Mesendoderm (in vitro differentiated cells): ENCODE measurements around the gene GPR61.

Source experiments
- DNase-seq: peaks from one replicate; pipeline ENCODE4 v3.0.0; 2013
- H2AK5ac ChIP-seq: 2 replicates; pipeline ENCODE4 v1.6.1; 2013; ENCODE audit warnings: low read length, inconsistent platforms
- H2BK120ac ChIP-seq: 2 replicates; pipeline ENCODE4 v1.6.1; 2013; ENCODE audit warnings: low read depth, mild to moderate bottlenecking, low read length, moderate library complexity, mixed read lengths
- H2BK15ac ChIP-seq: replicated peaks from 2 replicates; pipeline ENCODE4 v1.6.1; 2013; ENCODE audit warnings: low read depth, mild to moderate bottlenecking, moderate library complexity
- H2BK5ac ChIP-seq: 2 replicates; pipeline ENCODE4 v1.6.1; 2013; ENCODE audit warnings: low read length, inconsistent platforms
- H3K18ac ChIP-seq: 2 replicates; pipeline ENCODE4 v1.6.1; 2013; ENCODE audit warnings: mild to moderate bottlenecking, low read length, mixed read lengths
- H3K23ac ChIP-seq: one replicate; pipeline ENCODE4 v1.6.1; 2013; ENCODE audit warnings: low read length
- H3K27ac ChIP-seq: 2 replicates; pipeline ENCODE4 v1.5.1; 2013; ENCODE audit warnings: low read depth, mild to moderate bottlenecking, inconsistent platforms, low read length, moderate library complexity
- H3K27me3 ChIP-seq: 2 replicates; pipeline ENCODE4 v1.6.1; 2013; ENCODE audit warnings: low read length, control low read depth, mild to moderate bottlenecking, inconsistent platforms; ENCODE audit not compliant: insufficient read depth, poor library complexity
- H3K36me3 ChIP-seq: 2 replicates; pipeline ENCODE4 v1.6.1; 2013; ENCODE audit warnings: low read length, inconsistent platforms; ENCODE audit not compliant: control insufficient read depth, insufficient read depth
- H3K4ac ChIP-seq: one replicate; pipeline ENCODE4 v1.6.1; 2013; ENCODE audit warnings: low read depth, mild to moderate bottlenecking, low read length, moderate library complexity
- H3K4me1 ChIP-seq: 2 replicates; pipeline ENCODE4 v1.6.1; 2013; ENCODE audit warnings: low read depth, low read length, inconsistent platforms; ENCODE audit not compliant: control insufficient read depth
- H3K4me2 ChIP-seq: 2 replicates; pipeline ENCODE4 v1.6.1; 2013; ENCODE audit warnings: low read length
- H3K4me3 ChIP-seq: 2 replicates; pipeline ENCODE4 v1.5.1; 2013; ENCODE audit warnings: mild to moderate bottlenecking, low read length
- H3K56ac ChIP-seq: one replicate; pipeline ENCODE4 v1.6.1; 2013; ENCODE audit warnings: low read length
- H3K79me1 ChIP-seq: 2 replicates; pipeline ENCODE4 v1.6.1; 2013; ENCODE audit warnings: low read length, inconsistent platforms
- H3K79me2 ChIP-seq: 2 replicates; pipeline ENCODE4 v1.6.1; 2013; ENCODE audit warnings: mild to moderate bottlenecking, low read length; ENCODE audit not compliant: control insufficient read depth, insufficient read depth
- H3K9ac ChIP-seq: 2 replicates; pipeline ENCODE4 v1.6.1; 2013; ENCODE audit warnings: low read length, inconsistent platforms
- H4K5ac ChIP-seq: one replicate; pipeline ENCODE4 v1.6.1; 2013; ENCODE audit warnings: low read length
- H4K8ac ChIP-seq: one replicate; pipeline ENCODE4 v1.6.1; 2013; ENCODE audit warnings: low read depth, mild to moderate bottlenecking, control low read depth, low read length, moderate library complexity
- WGBS: extraction: QIAGEN DNeasy Blood & Tissue Kit; methylation state at CpG from one replicate; pipeline ENCODE4 v1.1.7; 2013; ENCODE audit warnings: low lambda C conversion rate, missing lambda C conversion rate; ENCODE audit not compliant: insufficient coverage; ENCODE audit errors: extremely low coverage; 5-methylcytosine and 5-hydroxymethylcytosine counted together

The GPR61 gene

DNA sequence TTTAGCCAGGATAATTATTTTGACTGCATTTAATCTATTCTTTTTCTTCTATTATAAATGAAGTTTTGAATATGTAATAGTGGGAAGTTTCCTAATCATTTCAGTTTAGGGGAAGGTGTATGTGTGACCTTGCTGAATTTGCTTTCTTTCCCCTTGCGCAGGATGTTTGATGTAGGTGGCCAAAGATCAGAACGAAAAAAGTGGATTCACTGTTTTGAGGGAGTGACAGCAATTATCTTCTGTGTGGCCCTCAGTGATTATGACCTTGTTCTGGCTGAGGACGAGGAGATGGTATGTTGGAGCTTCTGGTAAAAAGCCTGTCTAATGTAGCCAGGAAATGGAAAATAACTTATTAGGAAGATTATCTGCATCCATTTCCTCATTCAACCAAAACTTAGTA lies 46.4 kb downstream of the GPR61 start:
- no peak overlapping the region for H2AK5ac ChIP-seq
- H3K4me2 ChIP-seq = no peak overlapping the region
- no peaks in the 10 kb centered on the region for H3K4me1 ChIP-seq
- H3K79me2 ChIP-seq = no peaks in the 10 kb centered on the region
- H3K27me3 ChIP-seq = no peaks in the 10 kb centered on the region
- no peak for DNase-seq
- no CpG with 5 or more reads among the region's 3 CpGs for WGBS
- H3K79me1 ChIP-seq = no peaks in the 10 kb centered on the region
- H3K4me3 ChIP-seq = no peak overlapping the region
- no peak overlapping the region for H3K56ac ChIP-seq
- H2BK15ac ChIP-seq = no peak overlapping the region
- H3K23ac ChIP-seq = no peak overlapping the region
- H4K8ac ChIP-seq = no peak overlapping the region
- no peak overlapping the region for H3K4ac ChIP-seq
- H3K27ac ChIP-seq = no peak overlapping the region
- no peak overlapping the region for H2BK120ac ChIP-seq
- no peak overlapping the region for H2BK5ac ChIP-seq
- no peak overlapping the region for H4K5ac ChIP-seq
- no peaks in the 10 kb centered on the region for H3K36me3 ChIP-seq
- H3K9ac ChIP-seq = no peak overlapping the region
- no peak overlapping the region for H3K18ac ChIP-seq

DNA sequence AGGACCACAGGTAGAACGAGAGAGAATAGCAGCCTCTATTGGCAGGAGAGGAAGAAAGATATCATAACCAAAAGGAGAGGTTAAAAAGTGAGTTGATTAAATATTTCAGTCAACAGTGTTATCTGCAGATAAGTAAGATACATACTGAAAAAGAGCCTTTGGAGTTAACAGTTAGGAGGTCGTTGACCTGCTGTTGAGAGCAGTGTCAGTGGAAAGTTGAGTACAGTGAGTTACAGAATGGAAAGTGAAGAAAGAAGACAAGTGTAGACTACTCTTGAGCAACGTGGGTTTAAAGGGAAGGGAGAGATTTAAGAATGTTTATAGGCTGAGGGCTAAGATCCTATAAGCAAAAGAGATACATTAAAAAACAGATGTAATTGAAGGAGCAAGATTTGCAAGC lies 49.5 kb downstream of the GPR61 start:
- no peak overlapping the region for H3K23ac ChIP-seq
- no peak overlapping the region for H2AK5ac ChIP-seq
- no peak overlapping the region for H4K5ac ChIP-seq
- H3K27me3 ChIP-seq = no peaks in the 10 kb centered on the region
- no peak overlapping the region for H2BK5ac ChIP-seq
- no peaks in the 10 kb centered on the region for H3K4me1 ChIP-seq
- no peaks in the 10 kb centered on the region for H3K36me3 ChIP-seq
- H3K4ac ChIP-seq = no peak overlapping the region
- no peak overlapping the region for H3K56ac ChIP-seq
- H3K27ac ChIP-seq = no peak overlapping the region
- no peak overlapping the region for H4K8ac ChIP-seq
- no peak overlapping the region for H3K9ac ChIP-seq
- no peak overlapping the region for H3K4me2 ChIP-seq
- no peak overlapping the region for H2BK15ac ChIP-seq
- WGBS = no CpG with 5 or more reads among the region's 3 CpGs
- H3K79me2 ChIP-seq = no peaks in the 10 kb centered on the region
- DNase-seq = no peak
- no peak overlapping the region for H2BK120ac ChIP-seq
- no peaks in the 10 kb centered on the region for H3K79me1 ChIP-seq
- no peak overlapping the region for H3K4me3 ChIP-seq
- H3K18ac ChIP-seq = no peak overlapping the region

DNA sequence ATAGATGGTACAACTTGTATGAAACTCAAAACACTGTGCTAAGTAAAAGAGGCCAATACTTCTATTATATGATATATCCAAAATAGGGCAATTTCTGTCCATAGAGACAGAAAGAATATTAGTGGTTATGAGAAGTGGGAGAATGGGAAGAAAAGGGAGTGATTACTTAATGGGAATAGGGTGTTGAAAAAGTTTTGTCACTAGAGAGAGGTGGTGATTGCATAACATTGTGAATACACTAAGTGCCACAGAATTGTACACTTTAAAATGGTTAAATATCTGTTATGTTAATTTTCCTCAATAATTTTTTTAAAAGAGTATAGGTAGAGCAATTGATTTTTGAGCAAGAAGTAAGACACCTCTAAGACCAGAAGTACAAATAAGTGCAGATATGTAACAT lies 50.0 kb downstream of the GPR61 start:
- Histone ChIP-seq H3K56ac (no peak overlapping the region), H2BK15ac (no peak overlapping the region), H4K8ac (no peak overlapping the region), H3K4ac (no peak overlapping the region), H3K79me1 (no peaks in the 10 kb centered on the region), H3K27ac (no peak overlapping the region), H3K9ac (no peak overlapping the region), H3K36me3 (no peaks in the 10 kb centered on the region), H4K5ac (no peak overlapping the region), H3K79me2 (no peaks in the 10 kb centered on the region), H3K4me2 (no peak overlapping the region), H3K27me3 (no peaks in the 10 kb centered on the region), H3K18ac (no peak overlapping the region), H2BK5ac (no peak overlapping the region), H3K23ac (no peak overlapping the region), H2AK5ac (no peak overlapping the region), H2BK120ac (no peak overlapping the region), H3K4me1 (no peaks in the 10 kb centered on the region), H3K4me3 (no peak overlapping the region)
- DNase-seq = no peak

DNA sequence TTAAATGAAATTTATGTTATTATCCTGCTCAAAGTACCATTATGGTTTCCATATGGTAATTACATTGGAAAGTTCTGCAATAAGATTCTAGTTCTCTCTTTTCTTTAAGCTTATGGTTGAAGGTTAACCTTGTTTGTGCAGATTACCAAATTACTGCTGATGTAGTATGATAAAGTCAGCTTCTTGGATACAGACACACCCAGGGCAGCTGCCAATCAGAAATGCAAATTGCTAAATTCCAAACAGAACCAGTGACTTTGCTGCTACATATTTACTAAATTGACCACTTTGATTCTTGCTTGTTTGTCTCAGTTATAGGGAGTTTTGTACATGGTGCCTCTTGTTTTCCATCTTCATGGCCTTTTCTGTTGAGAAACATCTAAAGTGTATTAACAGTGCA lies 53.2 kb downstream of the GPR61 start:
- Histone ChIP-seq H2BK5ac (no peak overlapping the region), H3K56ac (no peak overlapping the region), H2BK120ac (no peak overlapping the region), H2BK15ac (no peak overlapping the region), H2AK5ac (no peak overlapping the region), H3K27me3 (no peaks in the 10 kb centered on the region), H3K18ac (no peak overlapping the region), H3K27ac (no peak overlapping the region), H4K8ac (no peak overlapping the region), H3K4me3 (no peak overlapping the region), H3K4me2 (no peak overlapping the region), H3K36me3 (no peaks in the 10 kb centered on the region), H3K79me2 (no peaks in the 10 kb centered on the region), H3K23ac (no peak overlapping the region), H4K5ac (no peak overlapping the region), H3K79me1 (no peaks in the 10 kb centered on the region), H3K4ac (no peak overlapping the region), H3K4me1 (no peaks in the 10 kb centered on the region), H3K9ac (no peak overlapping the region)
- DNase-seq = no peak

DNA sequence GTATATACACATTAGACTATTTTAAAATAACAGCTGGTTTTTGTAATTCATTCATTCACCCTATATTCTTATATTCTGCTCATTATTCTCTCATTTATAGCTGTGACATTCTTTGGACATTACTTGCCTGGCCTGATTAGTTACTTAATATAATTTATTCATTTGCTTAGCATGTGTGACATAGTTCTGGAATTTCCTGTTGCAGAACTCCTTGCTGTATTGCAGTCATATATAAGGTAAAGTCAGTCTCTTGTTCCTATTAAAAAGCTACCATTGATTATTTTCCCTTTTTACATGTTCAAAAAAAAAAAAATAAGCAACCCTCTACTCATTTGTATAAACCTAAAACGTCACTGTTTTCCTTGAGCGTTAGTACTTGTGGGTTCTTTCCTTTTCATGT lies 55.9 kb downstream of the GPR61 start:
- H2BK120ac ChIP-seq = no peak overlapping the region
- H2AK5ac ChIP-seq = no peak overlapping the region
- no peak overlapping the region for H3K4me2 ChIP-seq
- H3K27me3 ChIP-seq = no peaks in the 10 kb centered on the region
- WGBS = no CpG with 5 or more reads among the region's 2 CpGs
- H3K4me1 ChIP-seq = no peaks in the 10 kb centered on the region
- H2BK5ac ChIP-seq = no peak overlapping the region
- H2BK15ac ChIP-seq = no peak overlapping the region
- no peak overlapping the region for H3K18ac ChIP-seq
- no peak overlapping the region for H4K5ac ChIP-seq
- no peaks in the 10 kb centered on the region for H3K79me1 ChIP-seq
- no peak overlapping the region for H3K27ac ChIP-seq
- H4K8ac ChIP-seq = no peak overlapping the region
- no peak for DNase-seq
- H3K4me3 ChIP-seq = no peak overlapping the region
- H3K79me2 ChIP-seq = no peaks in the 10 kb centered on the region
- H3K9ac ChIP-seq = no peak overlapping the region
- no peak overlapping the region for H3K56ac ChIP-seq
- H3K36me3 ChIP-seq = no peaks in the 10 kb centered on the region
- H3K23ac ChIP-seq = no peak overlapping the region
- H3K4ac ChIP-seq = no peak overlapping the region
